NCI-H2081 (cell line): ENCODE results near the gene CASP5.
"Not testable (repeated sequence)": the region's sequence is repeated elsewhere in the genome, so short reads cannot be mapped to it uniquely, and the experiment has no call there.

Experiments used
- DNase-seq, 2 experiments: peaks; one replicate each; lab custom pipeline; 2025; lab: John Stamatoyannopoulos, UW

Gene CASP5

DNA sequence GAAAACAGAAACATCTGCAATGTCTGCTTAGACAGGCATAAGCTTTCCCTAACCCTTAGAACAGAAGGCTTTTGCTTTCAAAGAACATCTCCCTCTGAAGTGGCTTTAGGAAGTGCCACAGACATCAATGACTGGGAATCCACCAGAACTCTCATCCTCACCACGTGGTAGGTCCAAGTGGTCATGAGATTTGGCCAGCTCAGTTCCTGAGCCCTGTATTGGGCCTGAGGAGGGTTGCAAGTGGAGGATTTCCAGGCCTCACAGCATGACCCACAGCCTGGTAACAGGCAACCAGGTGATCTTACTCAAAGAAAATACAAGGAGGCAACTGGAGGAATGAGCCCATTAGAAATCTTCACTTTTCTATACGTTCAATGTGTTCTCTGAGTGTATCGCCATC is 10.4 kb upstream of the CASP5 start:
- no peak for DNase-seq

DNA sequence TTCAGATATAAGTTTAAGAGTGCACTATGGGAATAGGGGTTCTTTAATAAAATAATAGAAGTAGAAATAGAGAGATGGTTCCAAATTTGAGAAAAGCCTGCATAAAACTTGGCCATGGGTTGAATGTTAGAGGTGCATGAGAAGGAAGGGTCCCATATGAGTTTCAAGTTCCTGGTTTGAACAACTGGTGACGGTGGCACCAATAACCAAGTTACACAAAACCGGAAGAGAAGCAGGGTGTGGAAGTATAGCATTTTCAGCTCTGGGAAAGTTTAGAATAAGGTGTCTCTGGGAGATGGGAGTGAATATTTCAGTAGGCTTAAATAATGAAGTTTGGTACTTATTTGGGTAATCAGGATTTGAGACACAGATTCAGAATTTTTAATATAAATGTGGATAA is 9.5 kb upstream of the CASP5 start:
- DNase-seq: no peak

DNA sequence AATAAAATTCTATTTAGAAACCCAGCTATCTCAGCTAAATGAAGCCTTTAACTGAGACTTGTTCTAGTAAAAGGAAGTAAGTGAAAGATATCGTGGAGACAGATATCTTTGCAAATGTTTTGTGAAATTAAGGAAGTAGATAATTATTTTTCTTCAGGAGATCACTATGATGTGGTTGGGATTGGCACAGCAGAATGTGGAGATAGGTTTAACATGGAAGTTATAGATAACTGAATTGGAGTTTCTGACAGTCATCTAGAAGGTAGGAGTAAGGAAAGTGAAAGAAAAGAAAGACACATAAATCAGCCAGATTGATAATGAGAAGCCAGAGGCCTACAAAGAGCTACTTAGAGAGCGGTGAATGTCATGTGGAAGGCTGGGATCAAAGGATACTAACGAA is 4.7 kb upstream of the CASP5 start:
- no peak for DNase-seq

DNA sequence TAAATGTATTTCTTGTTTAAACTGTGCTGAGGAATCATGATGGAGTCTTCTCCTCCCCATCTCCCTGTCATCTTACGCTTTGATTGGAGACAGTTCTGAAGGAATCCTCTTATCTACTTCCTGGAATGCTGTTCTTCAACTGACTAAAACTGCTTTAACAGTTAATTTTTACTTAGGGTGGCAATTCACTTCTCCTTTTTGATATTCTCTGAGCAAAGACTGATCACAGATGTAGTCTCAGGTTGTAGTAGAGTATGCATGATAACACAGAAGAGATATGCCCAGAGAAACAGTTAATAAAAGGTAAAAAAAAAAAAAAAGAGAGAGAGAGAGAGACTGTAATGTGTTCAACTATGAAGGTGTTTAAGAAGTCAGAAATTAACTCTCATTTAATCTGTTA is 1.4 kb upstream of the CASP5 start:
- no peak for DNase-seq

DNA sequence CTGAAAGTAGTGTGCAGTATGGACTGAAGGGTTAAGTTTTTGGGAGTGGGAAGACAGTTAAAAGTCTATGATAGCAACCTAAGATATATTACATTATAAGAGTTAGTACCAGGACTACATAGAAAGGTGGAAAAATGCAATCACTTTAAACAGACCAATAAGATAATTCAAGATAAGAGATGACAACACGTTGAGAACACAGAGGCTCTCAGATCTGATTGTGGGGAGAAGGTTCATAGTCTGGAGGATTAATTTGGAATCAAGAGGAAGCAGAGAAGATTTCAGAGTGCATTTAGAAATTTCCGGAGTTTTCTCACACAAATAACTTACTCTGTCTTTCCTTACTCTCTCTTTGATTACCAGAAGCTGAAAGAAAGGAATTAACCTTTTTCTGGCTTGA is 441 bp downstream of the CASP5 start:
- DNase-seq: no peak

DNA sequence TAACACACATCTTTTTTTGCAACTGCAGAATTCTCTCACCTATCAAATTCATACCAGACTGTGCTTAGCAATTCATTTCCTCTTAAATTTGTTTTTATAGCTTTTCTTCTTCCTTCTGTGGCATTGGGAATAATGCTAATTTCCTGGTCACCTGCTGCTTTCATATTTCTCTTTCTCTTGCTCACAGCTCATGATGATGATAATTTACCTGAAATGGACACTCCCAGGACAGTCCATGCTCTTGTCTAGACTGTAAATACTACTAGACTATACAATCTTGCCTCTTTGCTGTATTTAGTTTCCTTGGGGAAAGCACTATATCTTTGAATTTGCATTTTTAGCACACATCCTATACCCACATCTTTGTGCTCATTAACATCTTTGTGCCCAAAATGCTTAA is 15.5 kb downstream of the CASP5 start:
- DNase-seq: no peak

DNA sequence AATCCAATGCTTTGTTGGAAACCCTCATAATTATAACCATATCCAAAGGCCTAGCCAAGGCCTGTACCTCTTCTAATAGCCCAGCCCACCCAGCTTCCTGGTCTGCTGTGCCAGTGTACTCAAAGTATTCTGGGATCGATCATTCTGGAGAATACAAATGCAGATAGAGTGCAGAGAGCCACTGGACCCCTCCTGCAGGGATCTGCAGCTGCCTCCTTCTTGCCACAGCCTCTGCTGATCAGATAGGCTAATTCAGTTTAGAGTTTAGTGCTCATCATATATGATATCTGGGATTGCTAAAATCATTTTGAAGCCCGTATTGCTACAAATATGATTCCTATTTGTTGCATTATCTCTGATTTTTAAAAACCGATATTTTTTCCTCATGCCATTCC is 17.5 kb downstream of the CASP5 start:
- DNase-seq: no peak

DNA sequence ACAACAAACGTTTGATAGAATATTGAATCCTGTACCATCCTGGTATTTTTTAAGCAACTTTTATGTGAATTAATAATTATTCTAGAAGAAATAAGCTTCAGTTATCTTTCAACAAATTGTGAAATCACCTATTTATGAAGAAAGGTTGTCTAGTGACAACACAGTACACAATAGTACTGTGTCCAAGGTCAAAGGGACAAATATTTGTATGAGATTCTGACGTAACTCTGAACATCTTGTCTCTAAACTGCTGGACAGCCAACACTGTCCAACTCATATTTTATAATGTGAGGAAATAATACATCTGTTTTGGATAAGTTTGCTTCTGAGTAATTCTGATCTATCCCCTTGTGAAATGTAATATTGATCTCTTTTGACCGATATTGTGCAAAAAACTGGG is 18.9 kb downstream of the CASP5 start:
- no peak for DNase-seq

DNA sequence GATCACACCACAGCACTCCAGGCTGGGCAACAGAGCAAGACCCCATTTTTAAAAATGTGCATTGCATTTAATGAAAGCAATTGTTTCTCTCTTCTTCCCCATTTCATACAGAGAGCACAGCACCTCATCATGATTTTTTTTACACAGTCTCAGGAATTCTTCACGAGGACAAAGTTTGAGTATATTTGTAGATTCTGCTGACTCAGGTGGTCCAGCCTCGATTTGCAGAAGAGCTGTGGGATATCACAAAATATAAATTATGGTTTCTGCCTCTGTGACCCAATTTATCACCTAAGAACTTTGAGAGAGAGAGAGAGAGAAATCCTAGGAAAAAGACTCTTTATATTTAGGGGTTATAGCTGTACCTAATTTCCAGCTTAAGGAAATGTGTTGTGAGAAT is 19.8 kb downstream of the CASP5 start:
- no peak for DNase-seq

DNA sequence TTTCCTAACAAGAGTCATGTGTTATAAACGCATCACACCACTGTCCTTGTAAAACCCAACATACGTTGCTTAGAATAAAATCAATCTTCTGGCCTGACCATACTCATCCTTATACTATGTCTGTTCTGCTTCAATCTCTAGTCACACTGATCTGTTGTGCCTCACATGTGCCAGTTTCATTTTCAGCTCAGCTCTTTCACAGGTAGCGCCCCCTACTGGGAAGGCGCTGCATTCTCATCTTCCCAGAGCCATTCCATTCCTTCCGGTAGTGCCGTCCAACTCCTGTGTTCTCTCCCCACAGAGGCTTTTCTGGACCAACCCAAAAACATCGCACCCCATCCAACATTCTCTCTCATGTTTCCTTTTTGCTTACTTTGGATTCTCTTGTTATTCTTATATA is 22.2 kb downstream of the CASP5 start:
- no peak for DNase-seq

DNA sequence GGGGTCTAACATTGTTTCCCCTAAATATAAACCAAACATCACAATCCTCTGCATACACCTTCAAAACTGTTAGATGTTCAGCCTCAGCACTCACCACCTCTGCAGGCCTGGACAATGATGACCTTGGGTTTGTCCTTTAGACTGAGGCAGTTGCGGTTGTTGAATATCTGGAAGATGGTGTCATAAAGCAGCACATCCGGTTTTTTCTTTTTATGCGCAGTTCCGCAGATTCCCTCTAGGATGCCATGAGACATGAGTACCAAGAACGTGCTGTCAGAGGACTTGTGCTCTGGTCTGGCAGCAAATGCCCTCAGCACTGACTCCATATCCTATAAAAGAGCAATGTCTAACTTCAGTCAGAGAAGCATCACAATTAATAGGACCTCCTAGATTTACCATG is 22.8 kb downstream of the CASP5 start:
- DNase-seq: peak in 1 of 2 experiments; percentile 8

DNA sequence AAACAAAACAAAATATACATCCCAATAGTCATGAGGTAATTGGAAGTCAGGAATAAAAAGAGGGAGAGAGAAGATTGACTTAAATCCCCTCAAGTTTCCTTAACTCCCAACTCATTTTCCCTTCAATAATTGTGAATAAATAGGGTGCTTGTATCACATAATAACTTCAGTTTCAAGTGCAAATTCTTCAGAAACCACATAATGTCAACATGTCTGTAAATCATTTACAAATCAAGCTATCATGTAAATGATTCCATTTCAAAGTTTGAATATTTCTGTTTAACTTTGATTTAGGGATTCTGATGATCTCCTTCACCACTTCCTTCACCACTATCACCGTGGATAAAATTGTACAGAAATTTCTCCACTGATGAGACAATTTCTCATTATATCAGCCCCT is 23.2 kb downstream of the CASP5 start:
- no peak for DNase-seq

DNA sequence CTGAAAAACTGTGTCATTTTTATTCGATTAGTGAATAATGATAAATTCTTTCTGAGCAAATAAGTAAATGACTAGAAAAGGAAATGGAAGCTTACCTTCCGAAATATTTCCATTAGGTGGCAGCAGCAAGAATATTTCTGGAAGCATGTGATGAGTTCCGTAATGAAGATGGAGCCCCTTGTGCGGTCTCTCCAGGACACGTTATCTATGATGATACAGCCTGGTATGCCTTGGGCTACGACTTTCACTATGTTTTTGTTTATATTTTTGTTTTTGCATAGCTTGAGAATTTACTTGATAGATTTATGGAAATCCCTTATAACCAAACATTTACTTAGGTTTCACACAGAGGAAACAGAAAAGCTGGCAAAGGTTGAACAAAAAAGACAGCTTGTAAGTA is 25.7 kb downstream of the CASP5 start:
- no peak for DNase-seq

DNA sequence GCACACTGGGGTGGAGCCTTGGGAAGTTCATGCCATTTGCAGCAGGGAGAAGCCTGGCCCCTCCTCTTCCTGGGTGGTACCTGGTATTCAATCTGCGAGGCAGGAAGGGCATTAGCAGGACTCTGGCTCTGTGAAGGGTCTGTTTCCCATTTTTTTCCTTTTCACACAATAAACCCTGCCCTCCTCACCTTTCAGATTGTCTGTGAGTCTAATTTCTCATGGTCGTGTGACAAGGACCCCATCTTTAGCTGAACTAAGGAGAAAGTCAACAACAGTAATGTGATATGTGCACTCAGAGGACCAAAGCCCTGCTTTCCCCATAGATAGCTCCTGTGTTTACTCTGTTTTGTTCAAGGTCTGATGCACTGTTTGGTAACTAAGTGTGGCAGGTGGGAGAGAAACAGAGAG is 28.0 kb downstream of the CASP5 start:
- peak; percentile 41 to 80 for DNase-seq

DNA sequence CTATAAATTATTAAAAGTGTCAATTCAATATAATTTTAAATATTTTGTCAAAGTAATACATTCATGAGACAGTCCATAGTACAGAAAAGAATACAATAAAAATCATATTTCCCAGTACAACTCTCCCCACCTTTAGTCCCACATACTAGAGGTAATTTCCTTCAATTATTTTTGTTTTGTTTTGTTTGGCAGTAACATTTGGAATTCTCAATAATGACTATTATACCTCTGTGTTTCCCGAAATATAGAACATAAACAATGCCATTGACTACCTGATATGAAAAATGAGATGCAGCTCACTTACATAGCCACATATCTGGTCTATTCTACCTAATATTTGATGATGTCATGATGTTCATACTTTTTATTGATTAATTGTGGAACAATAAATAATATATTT is 30.2 kb downstream of the CASP5 start:
- DNase-seq: no peak

DNA sequence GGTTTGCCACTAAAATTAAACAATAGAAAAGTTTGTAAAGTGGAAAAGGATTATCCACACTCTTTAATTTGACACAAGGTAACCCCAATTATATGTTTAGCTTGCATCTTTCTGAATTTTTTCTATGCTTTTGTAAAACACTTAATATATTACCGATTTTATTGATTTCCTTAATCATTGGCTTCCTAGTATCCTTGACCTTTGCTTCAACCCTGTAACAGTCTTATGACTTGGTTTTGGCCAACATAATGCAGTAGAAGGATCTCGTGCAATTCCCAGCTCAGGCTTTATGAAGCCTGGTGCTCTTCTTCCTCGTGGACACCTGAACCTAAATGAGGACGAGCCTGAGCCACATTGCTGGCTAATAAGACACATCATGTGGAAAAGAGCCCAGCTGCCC is 31.0 kb downstream of the CASP5 start:
- no peak for DNase-seq

DNA sequence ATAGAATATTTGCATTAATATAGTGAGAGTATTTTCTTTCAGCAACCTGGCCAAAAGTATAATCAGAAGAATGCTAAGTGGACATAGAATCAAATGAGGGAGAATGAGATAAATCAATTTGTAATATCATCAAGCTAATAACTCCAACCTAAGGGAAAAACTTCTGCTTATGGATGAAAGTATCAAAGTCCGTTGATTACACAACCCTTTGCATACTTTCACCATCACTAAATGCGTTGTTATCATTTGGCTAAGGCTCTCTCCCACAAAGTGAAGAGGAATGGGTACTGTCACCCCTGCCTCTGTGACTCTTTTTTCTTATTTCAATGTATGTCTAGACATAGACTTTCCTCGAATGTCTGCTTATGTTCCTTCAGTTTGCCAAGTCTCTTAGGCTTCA is 38.2 kb downstream of the CASP5 start:
- no peak for DNase-seq

DNA sequence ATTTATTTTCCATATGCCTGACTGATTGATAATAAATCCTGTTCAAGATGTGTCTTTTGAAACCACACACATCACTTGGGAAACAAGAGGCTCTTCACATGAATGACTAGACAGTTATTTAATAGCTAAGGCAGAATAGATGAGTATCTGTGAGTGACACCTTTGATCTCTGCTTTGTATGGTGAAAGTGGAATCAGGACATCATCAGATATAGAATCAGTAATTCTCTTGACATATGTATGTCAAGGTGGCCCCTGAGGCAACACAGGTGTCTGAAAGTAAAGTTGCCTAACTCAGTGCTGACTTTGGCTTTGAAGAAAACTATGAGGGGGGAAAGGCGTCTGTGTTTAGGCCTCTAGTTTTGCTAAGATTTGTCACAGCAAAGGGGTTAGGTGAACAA is 43.1 kb downstream of the CASP5 start:
- DNase-seq: no peak

DNA sequence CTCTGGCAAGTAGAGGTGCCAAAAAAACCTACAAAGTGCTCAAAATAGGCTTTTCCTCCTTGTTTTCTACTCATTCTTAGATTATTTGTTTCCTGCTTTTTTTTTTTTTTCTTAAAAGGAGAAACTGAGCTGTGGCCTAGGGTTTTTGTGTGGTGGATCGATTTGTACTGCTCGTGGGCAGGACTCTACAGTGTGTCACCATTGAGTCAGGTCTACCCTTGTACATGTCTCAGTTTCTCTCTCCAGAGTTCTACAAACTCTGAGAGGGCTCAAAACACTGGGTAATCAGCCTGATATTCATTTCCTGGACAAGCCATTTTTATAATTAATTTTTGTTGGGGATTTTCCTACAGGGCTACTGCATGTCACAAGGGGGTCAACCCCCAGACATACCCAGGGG is 49.4 kb downstream of the CASP5 start:
- DNase-seq: no peak

DNA sequence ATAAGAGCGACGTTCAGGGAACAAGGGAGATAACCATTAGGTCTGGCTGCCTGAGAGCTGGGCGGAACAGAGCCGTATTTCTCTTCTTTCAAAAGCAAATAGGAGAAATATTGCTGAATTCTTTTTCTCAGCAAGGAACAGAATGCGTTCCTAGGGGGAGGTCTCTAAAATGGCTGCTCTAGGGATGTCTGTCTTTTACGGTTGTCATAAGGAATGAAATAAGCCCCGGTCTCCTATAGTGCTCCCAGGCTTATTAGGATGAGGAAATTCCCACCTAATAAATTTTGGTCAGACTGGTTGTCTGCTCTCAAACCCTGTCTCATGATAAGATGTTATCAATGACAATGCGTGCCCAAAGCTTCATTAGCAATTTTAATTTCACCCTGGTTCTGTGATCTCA is 50.0 kb downstream of the CASP5 start:
- DNase-seq: not testable (repeated sequence)

DNA sequence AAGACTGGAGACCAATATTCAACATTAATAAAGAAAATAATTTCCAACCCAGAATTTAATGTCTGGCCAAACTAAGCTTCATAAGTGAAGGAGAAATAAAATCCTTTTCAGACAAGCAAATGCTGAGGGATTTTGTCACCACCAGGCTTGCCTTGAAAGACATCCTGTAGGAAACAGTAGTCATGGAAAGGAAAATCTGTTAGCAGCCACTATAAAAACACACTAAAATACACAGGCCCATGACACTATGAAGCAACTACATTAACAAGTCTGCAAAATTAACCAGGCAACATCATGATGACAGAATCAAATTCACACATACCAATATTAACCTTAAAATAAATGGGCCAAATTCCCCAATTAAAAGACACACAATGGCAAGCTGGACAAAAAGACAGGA is 52.2 kb downstream of the CASP5 start:
- DNase-seq: no peak

DNA sequence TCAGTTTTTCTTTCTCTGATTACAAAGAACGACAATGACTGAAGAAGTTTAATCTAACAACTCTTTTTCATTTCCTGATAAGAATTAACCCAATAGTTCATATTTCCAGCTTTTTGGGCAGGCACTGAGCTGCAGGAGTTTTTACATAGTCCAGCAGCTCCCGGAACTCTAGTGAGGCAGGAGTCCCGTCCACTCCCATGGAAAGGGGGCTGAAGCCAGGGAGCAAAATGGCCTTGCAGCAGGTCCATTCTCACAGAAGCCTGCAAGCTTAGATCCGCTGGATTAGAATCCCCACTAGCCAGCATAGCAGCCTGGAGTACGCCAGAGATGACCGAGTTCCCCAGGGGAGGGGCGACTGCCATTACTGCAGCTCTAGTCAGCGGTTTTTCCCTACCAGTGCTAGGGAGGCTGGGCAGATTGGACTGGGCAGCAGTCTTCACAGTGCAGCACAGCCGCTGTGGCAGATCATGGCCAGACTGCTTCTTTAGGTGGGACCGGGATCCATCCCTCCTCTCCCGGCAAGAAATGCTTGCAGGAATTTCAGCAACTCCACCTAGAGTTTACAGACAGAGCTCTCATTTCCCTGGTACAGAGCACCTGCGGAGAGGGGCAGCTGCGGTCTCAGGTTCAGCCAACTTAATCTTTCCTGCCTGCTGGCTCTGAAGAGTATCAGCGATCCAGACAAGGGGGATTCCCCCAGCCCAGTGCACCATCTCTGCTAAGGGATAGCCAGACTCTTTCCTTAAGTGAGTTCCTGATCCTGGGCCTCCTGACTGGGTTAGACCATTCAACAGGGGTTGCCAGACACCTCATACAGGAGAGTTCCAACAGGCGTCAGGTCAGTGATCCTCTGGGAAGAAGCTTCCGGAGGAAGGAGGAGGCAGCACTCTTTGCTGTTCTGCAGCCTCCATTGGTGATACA is 53.9 kb downstream of the CASP5 start:
- DNase-seq: peak; percentile 25 to 43

DNA sequence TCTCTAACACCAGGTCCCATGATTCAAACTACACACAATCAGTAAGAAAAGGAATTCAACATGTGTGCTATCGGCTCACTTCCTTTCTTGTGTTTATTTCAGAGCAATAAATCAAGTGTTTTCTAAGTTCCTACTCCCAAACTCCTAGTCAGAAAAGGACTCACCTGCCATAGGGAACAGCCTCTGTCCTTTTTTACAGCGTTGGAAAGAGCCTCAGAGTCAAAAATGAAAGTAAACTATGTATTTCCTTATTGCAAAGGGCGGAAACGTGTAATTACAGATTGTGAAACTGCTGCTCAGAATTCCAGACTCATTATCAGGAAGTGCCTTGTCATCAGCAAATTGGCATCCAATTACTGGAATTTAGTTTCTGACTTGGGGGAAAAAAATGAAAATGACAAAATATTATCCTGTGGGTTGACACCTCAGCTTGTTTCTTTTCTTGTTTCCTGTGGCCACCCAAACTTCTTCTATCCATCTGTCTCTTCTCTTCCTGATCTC is 54.6 kb downstream of the CASP5 start, which contains the start of gene CASP4:
CASP4 (minus strand) TSS at position 220 of the 501 bp plus-strand sequence; CDS start at position 171, 49 bp downstream.
- peak; percentile 2 to 51 for DNase-seq
